HG02970 (cell line): ENCODE results near the gene PSMD13.

Source experiments
- ATAC-seq: cut with Tn5 transposase; IDR thresholded peaks from one replicate; pipeline ENCODE4 v1.9.1; 2021; ENCODE audit warnings: mild to moderate bottlenecking, moderate library complexity, moderate number of reproducible peaks; ENCODE audit not compliant: unreplicated experiment, low FRiP score

The PSMD13 gene

GRCh38 chr11:270451-271318 lies 33.9 kb downstream of the PSMD13 start:
- ATAC-seq = no peak

GRCh38 chr11:271319-271715 lies 34.5 kb downstream of the PSMD13 start:
- ATAC-seq = no peak

GRCh38 chr11:272195-272930 lies 35.6 kb downstream of the PSMD13 start:
- no peak for ATAC-seq

DNA sequence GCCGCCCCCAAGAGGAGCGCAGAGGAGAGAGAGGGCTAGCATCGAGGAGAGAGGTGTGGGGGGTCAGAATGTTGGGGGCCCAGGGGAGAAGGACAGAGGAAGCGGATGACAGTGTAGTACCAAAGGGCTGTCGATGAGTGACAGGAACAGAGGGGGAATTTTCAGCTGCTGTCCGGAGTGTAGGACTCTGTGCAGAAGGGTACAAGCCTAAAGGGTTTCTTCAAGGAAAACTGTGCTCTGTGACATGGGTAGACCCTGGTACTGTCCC lies 36.1 kb downstream of the PSMD13 start:
- ATAC-seq = no peak

DNA sequence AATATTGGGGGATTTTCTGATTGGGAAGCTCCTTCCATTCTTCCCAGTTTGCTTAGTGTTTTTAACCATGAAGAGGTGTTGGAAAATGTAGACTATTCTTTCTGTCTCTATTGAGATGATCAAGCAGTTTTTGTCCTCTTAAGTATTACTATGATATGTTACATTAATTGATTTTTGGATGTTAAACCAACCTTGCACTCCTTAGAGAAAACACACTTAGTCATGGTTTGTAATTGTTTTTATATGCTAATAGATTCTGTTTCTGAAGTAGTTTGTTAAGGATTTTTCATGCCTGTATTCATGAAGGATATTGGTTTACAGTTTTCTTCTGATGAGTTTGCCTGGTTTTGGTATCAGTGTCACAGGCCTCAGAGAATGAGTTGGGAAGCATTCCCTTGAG lies 39.4 kb downstream of the PSMD13 start:
- no peak for ATAC-seq

DNA sequence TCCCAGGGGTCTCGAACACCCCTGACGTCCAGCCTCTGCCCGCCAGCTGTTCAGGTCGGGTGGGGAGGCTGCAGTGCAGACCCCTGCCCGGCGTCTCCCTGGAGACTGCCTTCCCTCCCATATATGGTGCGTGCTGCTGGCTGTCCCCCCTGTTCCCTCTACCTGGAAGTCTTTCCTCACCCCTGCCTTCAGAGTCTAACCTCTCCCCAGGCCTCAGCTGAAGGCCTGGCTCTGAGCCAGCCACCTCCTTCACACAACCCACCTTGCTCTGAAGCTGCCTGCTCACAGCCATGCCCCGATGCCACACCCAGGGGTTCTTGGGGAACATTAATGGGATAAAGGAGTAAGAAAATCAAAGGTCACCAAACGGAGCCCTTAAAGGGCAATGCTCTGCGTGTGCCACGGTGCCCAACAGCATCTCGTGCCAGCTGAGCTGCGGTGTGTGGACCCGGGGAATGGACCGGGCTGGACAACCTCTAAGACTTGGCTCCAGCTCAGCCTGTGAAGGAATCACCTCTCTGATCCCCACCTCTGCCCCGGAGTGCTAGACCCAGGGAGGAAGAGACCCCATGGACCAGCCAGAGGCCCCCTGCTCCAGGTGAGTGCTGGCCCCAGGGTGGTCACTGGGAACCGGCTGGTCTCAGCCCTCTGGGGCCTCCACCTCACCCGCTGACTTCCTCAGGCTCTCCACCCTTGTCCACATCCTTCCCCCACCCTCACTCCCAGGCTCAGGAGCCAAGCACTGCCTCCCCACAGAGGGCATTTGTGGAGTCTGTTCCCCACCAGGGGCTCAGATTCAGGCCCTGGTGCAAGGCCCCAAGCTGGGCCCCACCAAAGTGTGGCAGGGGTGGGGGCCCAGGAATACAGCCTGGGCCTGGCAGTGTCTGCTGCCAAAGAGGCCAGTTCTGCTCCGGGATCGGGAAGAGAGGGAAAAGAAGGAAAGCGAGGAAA lies 41.5 kb downstream of the PSMD13 start, which contains the start of gene NLRP6:
Gene NLRP6 (plus strand): TSS at position 407 of the 951 bp plus-strand sequence. CDS start 163 bp downstream, at position 570.
- no peak for ATAC-seq

- ATAC-seq = no peak
These were observed 42.5 kb downstream of the PSMD13 start for GRCh38 chr11:279040-279965.

DNA sequence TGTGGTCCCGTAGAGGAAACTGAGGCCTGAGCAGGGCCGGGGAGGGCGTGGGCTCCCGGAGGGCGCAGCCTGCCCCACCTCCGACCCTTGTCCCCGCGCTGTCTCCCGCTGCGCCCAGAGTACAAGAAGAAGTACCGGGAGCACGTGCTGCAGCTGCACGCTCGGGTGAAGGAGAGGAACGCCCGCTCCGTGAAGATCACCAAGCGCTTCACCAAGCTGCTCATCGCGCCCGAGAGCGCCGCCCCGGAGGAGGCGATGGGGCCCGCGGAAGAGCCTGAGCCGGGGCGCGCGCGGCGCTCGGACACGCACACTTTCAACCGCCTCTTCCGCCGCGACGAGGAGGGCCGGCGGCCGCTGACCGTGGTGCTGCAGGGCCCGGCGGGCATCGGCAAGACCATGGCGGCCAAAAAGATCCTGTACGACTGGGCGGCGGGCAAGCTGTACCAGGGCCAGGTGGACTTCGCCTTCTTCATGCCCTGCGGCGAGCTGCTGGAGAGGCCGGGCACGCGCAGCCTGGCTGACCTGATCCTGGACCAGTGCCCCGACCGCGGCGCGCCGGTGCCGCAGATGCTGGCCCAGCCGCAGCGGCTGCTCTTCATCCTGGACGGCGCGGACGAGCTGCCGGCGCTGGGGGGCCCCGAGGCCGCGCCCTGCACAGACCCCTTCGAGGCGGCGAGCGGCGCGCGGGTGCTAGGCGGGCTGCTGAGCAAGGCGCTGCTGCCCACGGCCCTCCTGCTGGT lies 43.4 kb downstream of the PSMD13 start:
- no peak for ATAC-seq

- no peak for ATAC-seq
These were observed 44.1 kb downstream of the PSMD13 start for GRCh38 chr11:280706-281485.

- no peak for ATAC-seq
These were observed 44.8 kb downstream of the PSMD13 start for GRCh38 chr11:281486-282161.

DNA sequence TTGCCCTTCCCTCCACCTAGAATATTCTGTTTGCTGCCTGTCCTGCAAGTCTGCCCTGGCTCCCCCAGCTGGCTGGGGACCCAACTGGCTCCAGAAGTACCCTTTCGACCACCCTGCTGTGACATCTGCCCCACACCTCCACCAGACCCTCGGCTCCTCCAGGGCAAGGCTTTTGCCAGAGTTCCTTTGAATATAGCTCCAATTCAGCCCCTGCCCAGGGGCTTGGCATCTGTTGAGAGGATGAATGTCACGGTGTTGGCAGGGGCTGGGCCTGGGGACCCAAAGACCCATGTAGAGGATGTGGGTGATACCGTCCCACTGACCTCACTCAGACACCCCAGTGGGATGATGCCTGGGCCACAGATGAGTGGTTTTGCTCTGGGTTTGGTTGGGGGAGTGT lies 45.4 kb downstream of the PSMD13 start:
- ATAC-seq = no peak

DNA sequence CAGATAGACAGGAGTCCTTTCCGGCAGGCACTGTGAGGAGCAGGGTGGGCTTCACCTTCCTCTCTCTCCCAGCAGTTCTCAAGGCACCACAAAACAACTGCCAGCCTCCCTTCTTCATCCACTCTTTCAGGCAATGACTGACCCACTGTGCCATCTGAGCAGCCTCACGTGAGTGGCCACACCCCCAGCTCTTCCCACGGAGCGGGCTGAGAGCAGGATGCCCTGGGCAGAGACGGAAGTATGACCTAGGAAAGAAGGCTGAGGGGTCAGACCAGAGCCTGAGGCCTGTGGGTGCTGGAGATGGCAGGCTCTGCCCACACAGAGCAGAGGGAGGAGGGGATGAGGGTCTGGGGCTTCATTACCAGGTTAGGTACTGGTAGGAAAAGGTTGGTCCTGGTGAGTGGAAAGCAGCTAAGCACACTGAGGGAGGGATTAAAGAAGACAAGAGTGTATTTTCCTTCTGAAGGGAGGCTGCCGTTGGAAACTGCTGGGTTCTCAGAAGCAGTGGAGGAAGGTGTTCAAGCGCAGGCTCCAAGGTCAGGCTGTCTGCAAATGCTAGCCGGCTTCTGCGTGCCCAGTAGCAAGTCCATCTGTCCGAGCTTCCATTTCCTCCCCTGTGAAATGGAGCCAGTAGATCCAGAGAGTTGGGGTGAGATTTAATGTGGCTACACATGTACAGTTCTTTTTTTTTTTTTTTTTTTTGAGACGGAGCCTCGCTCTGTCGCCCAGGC lies 46.0 kb downstream of the PSMD13 start:
- ATAC-seq = no peak

DNA sequence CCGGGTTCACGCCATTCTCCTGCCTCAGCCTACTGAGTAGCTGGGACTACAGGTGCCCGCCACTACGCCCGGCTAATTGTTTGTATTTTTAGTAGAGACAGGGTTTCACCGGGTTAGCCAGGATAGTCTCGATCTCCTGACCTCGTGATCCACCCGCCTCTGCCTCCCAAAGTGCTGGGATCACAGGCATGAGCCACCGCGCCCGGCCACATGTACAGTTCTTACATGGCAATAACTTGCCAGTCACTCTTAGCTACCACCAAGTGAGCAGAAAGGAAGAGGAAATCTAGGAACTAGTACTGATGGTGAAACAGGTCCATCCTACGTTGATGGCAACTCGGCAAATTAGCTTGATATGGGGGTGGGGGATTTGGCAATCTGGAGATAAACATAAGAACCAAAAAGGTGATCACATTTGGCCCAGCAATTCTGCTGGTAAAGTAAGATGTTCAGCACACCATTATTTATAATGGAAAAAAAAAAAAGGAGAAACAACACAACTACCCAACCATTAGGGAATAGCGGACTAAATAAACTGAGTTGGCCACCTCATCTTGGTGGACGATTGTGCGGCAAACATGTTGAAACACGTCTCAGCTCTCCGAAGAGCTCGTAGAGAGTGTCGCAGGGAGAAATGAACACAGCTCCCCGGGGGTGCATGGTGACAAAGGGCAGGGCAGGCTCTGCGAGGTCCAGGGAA lies 46.8 kb downstream of the PSMD13 start:
- ATAC-seq = no peak

DNA sequence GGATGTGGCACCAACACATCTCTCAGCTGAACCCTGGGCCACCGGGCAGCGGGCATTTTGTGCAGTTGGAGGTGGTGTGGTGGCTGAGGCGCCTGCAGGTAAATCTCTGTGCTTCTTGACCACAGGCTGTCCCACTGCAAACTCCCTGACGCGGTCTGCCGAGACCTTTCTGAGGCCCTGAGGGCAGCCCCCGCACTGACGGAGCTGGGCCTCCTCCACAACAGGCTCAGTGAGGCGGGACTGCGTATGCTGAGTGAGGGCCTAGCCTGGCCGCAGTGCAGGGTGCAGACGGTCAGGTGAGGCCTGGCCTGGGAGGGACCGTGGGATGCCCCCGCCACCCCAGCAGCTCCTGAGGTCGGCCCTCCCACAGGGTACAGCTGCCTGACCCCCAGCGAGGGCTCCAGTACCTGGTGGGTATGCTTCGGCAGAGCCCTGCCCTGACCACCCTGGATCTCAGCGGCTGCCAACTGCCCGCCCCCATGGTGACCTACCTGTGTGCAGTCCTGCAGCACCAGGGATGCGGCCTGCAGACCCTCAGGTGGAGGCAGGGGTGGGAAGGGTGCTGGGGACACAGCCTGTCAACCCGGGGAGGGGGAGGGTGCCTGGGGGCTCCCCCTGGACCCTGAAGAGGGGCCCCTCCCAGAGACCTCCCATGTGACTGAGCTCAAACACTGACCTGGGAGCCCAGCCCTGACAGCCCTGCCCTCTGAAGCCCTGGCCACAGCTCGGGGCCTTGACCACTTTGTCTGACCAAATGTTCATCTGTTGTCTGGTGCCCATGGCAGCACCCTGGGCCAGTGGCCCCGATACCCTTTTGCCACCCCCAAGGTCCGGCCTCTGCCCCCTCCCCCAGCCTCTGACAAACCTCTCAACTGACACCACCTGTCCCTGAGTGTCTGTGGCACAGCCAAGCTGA lies 47.6 kb downstream of the PSMD13 start:
- no peak for ATAC-seq
